LNCAP (cell line): ENCODE measurements around the gene GALNT10.

Experiments used
- CTCF ChIP-seq: fragments of 450-650 bp; IDR thresholded peaks from 2 replicates; pipeline ENCODE4 v1.5.1; 2017; ENCODE audit warnings: mild to moderate bottlenecking

Gene GALNT10

DNA sequence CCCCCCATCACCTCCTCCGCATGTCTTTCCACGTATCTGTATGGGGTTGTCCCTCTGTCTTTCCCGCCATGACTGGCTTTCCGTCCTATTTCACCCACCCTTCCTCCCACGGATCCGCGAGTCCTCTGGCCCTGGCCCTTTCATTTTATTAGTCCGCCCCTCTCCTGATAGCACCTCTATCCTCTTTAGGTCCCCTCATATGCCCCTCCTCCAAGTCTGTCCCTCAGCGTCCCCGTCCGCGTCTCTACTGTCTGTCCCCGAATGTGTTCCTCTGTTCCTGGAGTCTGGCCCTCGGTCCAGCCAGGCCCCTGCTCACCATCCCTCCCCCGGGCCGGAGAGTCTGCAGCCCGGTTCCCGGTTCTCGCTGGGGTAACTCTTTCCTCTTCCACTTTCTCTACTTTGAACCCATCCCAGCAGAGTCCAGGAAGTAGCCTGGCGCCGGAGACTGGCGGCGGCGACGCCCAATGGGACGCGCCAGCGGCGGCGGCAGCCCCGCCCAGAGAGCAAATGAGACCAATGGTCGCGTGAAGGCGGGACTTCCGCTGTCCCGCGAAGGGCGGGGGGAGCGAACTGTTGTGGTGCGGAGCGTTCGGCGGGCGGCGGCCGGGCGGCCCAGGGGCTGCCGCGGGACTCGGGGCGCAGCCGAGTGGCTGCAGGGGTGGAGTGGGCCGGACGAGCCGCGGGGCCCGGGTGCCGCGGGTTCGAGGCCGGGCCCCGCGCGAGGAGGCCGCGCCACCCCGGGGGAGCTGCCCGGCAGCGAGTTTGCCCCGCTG, 255.1 kb downstream of the GALNT10 start, which contains the start of gene SAP30L:
Gene SAP30L, plus strand, starts transcription at position 576 of the 773 bp plus-strand sequence. CDS start 608 bp downstream, outside the sequence.
- no peak for TF ChIP-seq CTCF

DNA sequence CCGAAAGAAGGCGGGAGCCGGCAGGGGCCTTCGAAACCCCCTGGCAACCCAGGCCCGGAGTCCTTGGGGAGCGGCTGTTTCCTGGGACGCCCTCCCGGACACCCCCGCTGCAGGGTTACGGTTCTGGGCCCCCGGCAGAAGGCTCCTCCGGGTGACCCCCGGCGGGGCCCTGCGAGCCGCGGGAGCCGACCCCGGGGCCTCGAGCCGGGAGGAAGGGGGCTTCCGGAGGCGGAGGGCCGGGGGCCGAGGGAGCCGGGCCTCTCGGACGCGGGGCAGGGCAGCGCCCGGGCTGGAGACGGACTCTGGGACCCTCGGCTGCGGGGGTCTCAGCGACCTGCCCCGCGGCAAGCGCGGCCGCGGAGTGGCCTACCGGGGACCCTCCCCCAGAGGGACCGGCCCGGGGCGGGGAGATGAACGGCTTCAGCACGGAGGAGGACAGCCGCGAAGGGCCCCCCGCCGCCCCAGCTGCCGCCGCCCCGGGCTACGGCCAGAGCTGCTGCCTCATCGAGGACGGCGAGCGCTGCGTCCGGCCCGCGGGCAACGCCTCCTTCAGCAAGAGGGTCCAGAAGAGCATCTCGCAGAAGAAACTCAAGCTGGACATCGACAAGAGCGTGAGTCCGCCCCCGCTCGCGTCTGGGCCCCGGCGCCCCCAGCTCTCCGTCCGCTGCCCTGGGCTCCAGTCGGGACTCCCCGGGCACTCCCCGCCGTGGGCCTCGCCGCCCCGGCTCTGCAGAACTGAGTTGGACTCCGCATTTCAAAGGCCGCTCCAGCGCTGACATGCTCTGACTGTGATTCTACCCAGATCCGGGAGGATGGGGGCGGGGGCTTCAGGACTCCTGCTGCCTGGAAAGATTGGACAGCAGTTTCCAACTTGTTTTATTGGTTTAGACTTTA, 255.9 kb downstream of the GALNT10 start:
- TF ChIP-seq CTCF = no peak

DNA sequence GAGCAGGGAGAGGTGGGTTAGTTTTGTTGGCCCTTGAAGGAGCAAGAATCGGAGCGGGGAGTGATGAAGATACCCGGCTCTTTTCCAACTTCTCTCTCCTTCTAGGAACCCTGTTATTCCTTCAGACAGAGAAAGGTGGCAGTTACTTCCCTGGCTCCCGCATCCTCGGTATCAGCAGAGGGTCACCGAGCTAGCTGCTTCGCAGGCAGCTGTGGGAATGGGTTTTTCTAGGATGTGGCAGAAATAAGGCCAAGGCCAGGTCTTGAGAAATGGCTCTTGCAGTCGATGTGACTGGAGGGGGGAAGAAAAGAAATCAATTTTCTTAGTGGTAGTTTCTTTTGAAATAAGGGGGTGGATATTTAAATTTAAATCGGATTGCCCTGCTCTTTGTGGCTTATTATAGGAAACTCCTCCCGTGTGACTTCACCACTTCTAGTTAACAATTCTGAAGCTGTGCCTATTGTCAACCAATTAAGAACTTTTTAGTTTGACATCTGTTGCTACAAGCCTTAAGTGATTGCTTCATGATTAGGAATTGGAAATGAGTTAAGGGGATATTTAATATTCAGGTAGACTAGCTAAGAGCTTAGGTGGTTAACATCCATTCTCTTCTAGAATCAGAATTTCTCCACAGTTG, 256.7 kb downstream of the GALNT10 start:
- no peak for TF ChIP-seq CTCF

GRCh38 chr5:154449786-154450185, 259.3 kb downstream of the GALNT10 start:
- TF ChIP-seq CTCF = no peak

- TF ChIP-seq CTCF = no peak
Measured at GRCh38 chr5:154451957-154452356, 261.4 kb downstream of the GALNT10 start.

DNA sequence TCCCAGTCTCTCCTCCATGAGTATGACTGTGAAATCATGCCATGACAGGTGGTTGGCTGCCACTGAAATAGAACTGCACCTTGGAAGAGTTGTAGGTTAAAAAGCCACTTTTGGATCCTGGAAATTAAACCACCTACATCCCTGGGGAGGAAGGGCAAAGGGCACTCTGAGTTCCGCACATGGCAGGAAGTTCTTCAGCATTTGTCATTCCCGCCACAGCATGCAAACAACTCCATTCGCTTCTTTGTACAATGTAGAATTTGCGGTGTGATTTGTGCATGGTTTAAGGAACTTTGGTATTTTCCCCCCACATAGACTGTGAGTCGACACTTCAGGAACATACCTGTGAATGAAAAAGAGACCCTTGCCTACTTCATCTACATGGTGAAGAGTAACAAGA, 265.1 kb downstream of the GALNT10 start:
- TF ChIP-seq CTCF = no peak

DNA sequence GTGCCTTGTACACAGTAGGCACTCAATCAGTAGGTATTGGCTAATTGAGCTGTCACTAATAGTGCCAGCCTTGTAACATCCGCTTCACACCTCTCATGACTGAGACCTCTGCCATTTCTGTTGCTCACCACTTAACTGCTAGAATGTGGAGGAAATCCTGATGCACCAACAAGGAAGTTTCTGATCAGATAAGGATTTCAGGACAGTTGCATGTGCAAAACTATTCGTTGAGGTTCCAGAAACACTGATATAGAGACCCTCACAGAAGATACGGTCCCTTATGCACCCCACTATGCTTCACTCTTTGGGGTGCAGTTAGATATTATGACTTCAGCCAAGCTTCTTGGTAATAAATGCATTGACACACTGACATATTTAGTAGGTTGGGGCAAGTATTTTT, 266.0 kb downstream of the GALNT10 start:
- TF ChIP-seq CTCF = no peak
